ENCODE data around the gene EBF4. TPM values are rescaled to one million over a fixed set of nuclear protein-coding genes. Genes with fewer than 3 reads are reported as not detected.

Gene EBF4
- total RNA-seq, 2 donors from 2014 or later, result 6.4 to 12.1 TPM

- TF ChIP-seq, protein P1, sequence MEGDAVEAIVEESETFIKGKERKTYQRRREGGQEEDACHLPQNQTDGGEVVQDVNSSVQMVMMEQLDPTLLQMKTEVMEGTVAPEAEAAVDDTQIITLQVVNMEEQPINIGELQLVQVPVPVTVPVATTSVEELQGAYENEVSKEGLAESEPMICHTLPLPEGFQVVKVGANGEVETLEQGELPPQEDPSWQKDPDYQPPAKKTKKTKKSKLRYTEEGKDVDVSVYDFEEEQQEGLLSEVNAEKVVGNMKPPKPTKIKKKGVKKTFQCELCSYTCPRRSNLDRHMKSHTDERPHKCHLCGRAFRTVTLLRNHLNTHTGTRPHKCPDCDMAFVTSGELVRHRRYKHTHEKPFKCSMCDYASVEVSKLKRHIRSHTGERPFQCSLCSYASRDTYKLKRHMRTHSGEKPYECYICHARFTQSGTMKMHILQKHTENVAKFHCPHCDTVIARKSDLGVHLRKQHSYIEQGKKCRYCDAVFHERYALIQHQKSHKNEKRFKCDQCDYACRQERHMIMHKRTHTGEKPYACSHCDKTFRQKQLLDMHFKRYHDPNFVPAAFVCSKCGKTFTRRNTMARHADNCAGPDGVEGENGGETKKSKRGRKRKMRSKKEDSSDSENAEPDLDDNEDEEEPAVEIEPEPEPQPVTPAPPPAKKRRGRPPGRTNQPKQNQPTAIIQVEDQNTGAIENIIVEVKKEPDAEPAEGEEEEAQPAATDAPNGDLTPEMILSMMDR (conservative IDR thresholded peaks at IDR 0.05), result no peak
- peak overlapping the region; percentile 95 for H3K27ac Mint-ChIP-seq
- Histone ChIP-seq H3K36me3 (ENCODE audit: control insufficient read depth, insufficient read depth, low read length) (peaks cover 35% of the 10 kb centered on the region), H3K9me3 (ENCODE audit: control insufficient read depth, low read length) (no peaks in the 10 kb centered on the region), H3K27ac (ENCODE audit: low read depth, low read length) (no peak overlapping the region), H3K27me3 (ENCODE audit: control insufficient read depth, insufficient read depth, low read length, poor library complexity, severe bottlenecking) (peaks cover 20% of the 10 kb centered on the region), H3K4me1 (ENCODE audit: control insufficient read depth, insufficient read depth, low read length) (no peaks in the 10 kb centered on the region), H3K4me3 (ENCODE audit: low read length) (peak overlapping the region; percentile 97), H3K9ac (ENCODE audit: extremely low read depth, low read length, poor library complexity, severe bottlenecking) (peak overlapping the region; percentile 61)
- peaks cover 6% of the 10 kb centered on the region for H3K4me1 Mint-ChIP-seq
- peak overlapping the region; percentile 83 for H3K4me3 Mint-ChIP-seq
- H3K27me3 Mint-ChIP-seq (ENCODE audit: insufficient read depth), result peaks cover 19% of the 10 kb centered on the region
- H3K9me3 Mint-ChIP-seq, result no peaks in the 10 kb centered on the region
- DNase-seq, result no peak
- 4 to 11% methylated on average over 5 to 13 of the region's 13 CpGs for WGBS, 2 experiments (ENCODE audit: insufficient coverage in 1 of 2, insufficient read length in 1 of 2)
- H3K36me3 Mint-ChIP-seq (ENCODE audit: low read depth), result peaks cover 37% of the 10 kb centered on the region
Measured at GRCh38 chr20:2663364-2663886, 29.2 kb upstream of the EBF4 start.

DNA sequence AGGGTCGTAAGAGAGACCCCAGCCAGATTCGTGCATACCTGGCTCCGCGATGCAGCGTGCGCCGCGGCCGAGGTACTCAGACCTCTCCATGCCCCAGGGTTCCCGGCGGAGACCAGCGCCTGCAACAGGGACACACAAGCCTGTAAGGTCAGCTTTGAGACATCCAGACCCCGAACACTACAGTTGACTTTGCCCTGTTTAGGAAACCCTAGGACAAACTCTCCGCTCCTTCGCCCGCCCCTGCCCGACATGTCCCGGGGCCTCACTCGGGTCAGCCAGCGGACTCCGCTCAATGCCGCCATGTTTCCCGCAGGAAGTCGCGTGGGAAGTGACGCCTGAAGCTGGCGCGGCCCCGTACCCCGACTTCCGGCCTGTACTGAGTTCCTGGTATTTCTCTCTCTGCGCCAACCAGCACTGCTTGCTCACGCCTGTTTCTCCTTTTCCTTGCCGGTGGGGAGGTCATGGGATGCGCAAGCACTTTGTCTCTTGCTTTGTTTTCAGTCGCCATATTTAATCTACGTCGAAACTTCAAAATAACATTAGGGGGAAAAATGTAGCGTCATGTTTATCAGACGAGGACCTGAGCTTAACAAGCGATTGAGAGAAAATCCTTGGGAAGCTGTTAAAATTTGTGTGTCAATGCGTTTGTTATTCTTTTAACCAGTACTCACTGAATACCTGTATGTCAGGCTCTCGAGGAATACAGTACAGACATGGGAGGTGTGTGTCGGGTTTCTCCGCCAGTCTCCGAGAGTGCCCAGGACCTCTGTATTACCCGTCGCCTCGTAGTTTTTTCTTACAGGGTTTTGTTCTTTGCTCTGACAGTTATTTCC, 28.5 kb upstream of the EBF4 start, which contains the start of gene IDH3B:
Gene IDH3B, minus strand, starts transcription at position 330 of the 833 bp plus-strand sequence. Its CDS starts 28 bp downstream, at position 302.
- Histone ChIP-seq H3K9me3 (ENCODE audit: control insufficient read depth, low read length) (no peaks in the 10 kb centered on the region), H3K4me3 (ENCODE audit: low read length) (peak within 1 kb of the TSS; percentile 97), H3K4me1 (ENCODE audit: control insufficient read depth, insufficient read depth, low read length) (no peaks in the 10 kb centered on the region), H3K27me3 (ENCODE audit: control insufficient read depth, insufficient read depth, low read length, poor library complexity, severe bottlenecking) (peaks cover 25% of the 10 kb centered on the region), H3K9ac (ENCODE audit: extremely low read depth, low read length, poor library complexity, severe bottlenecking) (peak within 1 kb of the TSS; percentile 61), H3K27ac (ENCODE audit: low read depth, low read length) (peak within 1 kb of the TSS; percentile 46), H3K36me3 (ENCODE audit: control insufficient read depth, insufficient read depth, low read length) (peaks cover 28% of the 10 kb centered on the region)
- H3K27me3 Mint-ChIP-seq (ENCODE audit: insufficient read depth), result peaks cover 24% of the 10 kb centered on the region
- peak within 1 kb of the TSS; percentile 83 for H3K4me3 Mint-ChIP-seq
- TF ChIP-seq, protein P1 (conservative IDR thresholded peaks at IDR 0.05), result no peak
- peak; percentile 97 for DNase-seq
- H3K27ac Mint-ChIP-seq, result peak within 1 kb of the TSS; percentile 95
- H3K9me3 Mint-ChIP-seq, result no peaks in the 10 kb centered on the region
- H3K4me1 Mint-ChIP-seq, result peaks cover 6% of the 10 kb centered on the region
- peaks cover 30% of the 10 kb centered on the region for H3K36me3 Mint-ChIP-seq (ENCODE audit: low read depth)
- 13 to 14% methylated on average over 42 to 49 of the region's 49 CpGs for WGBS, 2 experiments (ENCODE audit: insufficient coverage in 1 of 2, insufficient read length in 1 of 2)

DNA sequence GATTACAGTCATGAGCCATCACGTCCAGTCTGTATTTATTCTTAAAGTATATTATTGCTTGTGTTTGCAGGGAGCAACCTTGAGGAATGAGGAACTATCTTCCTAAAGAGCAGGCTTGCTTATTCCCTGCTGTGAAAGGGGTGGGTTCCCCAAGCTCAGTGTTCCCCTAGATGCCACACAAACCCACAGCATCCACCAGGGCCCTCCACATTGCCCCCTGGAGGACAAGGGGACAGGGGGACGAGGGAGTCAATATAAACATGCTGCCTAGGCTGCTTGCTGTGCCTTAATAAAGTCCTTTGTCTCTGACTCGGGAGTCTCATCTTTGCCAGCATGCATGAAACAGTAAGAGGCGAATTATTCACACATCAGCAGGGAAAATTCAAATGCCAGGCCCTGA, 20.6 kb upstream of the EBF4 start:
- H3K27ac Mint-ChIP-seq, result no peak overlapping the region
- H3K9me3 Mint-ChIP-seq, result no peaks in the 10 kb centered on the region
- H3K4me3 ChIP-seq (ENCODE audit: low read length), result no peak overlapping the region
- H3K36me3 Mint-ChIP-seq (ENCODE audit: low read depth), result no peaks in the 10 kb centered on the region
- H3K4me1 ChIP-seq (ENCODE audit: control insufficient read depth, insufficient read depth, low read length), result no peaks in the 10 kb centered on the region
- no peaks in the 10 kb centered on the region for H3K36me3 ChIP-seq (ENCODE audit: control insufficient read depth, insufficient read depth, low read length)
- 24 to 44% methylated on average over 3 of the region's 4 CpGs for WGBS, 2 experiments (ENCODE audit: insufficient coverage in 1 of 2, insufficient read length in 1 of 2)
- no peaks in the 10 kb centered on the region for H3K9me3 ChIP-seq (ENCODE audit: control insufficient read depth, low read length)
- no peak overlapping the region for H3K9ac ChIP-seq (ENCODE audit: extremely low read depth, low read length, poor library complexity, severe bottlenecking)
- peaks cover 53% of the 10 kb centered on the region for H3K27me3 Mint-ChIP-seq (ENCODE audit: insufficient read depth)
- H3K27ac ChIP-seq (ENCODE audit: low read depth, low read length), result no peak overlapping the region
- TF ChIP-seq, protein P1 (conservative IDR thresholded peaks at IDR 0.05), result peak; percentile 70
- peaks cover 41% of the 10 kb centered on the region for H3K27me3 ChIP-seq (ENCODE audit: control insufficient read depth, insufficient read depth, low read length, poor library complexity, severe bottlenecking)
- peak; percentile 80 for DNase-seq
- H3K4me1 Mint-ChIP-seq, result peaks cover 2% of the 10 kb centered on the region
- no peak overlapping the region for H3K4me3 Mint-ChIP-seq
